Measurements from ENCODE around the gene EXD3.

Gene EXD3

DNA sequence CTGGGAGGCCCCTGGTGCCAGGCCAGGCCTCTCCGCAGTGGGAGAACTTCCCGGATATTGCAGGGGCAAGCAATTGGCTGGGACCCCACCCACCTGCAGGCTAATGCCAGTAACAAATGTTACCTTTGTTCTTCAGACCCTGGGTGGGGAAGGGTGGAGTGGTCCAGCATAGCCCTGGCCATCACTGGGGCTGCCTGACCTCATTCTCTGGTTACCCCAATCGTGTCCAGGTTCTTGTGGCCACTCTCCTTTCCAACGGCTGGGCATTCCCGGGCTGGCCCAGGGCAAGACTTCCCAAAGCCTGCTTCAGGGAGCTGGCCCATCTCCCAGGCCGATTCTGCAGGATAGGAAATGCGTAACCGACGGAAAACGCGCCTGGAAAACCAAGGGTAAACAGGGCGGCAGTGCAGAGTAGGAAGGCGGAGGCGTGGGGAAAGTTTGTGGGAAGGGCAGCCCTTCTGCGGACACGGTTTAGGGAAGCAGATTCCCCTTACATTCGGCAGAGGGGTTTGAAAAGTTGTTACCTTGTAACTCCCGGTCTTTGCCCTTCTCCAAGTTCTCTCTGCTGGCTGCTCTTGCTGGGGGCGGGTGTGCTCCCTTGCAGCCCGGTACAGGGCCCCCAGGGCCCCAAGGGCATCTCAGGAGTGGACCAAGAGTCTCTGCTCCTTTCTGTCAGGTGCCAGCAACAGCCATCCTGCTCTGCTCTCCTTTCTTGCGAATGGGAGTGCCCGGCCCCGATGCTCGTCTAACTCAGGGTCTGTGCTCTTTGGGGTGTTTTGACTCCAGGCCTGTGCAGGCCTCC, 124.4 kb downstream of the EXD3 start:
- H3K27me3 ChIP-seq (replicated peaks) = no peaks in the 10 kb centered on the region
- no peak overlapping the region for H3K4me3 ChIP-seq (ENCODE audit: low read depth, low read length)
- TF ChIP-seq, protein P1, sequence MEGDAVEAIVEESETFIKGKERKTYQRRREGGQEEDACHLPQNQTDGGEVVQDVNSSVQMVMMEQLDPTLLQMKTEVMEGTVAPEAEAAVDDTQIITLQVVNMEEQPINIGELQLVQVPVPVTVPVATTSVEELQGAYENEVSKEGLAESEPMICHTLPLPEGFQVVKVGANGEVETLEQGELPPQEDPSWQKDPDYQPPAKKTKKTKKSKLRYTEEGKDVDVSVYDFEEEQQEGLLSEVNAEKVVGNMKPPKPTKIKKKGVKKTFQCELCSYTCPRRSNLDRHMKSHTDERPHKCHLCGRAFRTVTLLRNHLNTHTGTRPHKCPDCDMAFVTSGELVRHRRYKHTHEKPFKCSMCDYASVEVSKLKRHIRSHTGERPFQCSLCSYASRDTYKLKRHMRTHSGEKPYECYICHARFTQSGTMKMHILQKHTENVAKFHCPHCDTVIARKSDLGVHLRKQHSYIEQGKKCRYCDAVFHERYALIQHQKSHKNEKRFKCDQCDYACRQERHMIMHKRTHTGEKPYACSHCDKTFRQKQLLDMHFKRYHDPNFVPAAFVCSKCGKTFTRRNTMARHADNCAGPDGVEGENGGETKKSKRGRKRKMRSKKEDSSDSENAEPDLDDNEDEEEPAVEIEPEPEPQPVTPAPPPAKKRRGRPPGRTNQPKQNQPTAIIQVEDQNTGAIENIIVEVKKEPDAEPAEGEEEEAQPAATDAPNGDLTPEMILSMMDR (IDR thresholded peaks at IDR 0.05; ENCODE audit: low read depth, low read length, missing control alignments) = no peak
- peak; percentile 61 for DNase-seq
- peak overlapping the region; percentile 55 for H3K27ac ChIP-seq
- in situ Hi-C loops (cut with HindIII; ENCODE audit: low pct_ligation_motif_present, low sequenced_read_pairs) = no loop called here
- no peaks in the 10 kb centered on the region for H3K36me3 ChIP-seq (replicated peaks)

DNA sequence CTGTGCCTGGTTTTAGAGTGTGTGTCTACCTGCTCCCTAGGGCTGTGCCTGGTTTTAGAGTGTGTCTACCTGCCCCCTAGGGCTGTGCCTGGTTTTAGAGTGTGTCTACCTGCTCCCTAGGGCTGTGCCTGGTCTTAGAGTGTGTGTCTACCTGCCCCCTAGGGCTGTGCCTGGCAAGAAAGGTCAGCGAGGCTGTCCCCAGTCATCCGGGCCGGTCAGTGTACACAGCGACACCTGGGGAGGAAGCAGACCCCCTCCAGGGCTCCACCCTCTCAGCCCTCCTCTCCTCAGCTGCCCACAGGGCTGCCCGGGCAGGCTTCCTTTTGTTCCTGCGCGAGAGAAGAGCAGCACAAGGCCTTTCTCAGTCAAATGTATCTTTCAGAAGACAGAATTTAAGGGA, 125.0 kb downstream of the EXD3 start:
- DNase-seq = no peak
- TF ChIP-seq, protein P1 (IDR thresholded peaks at IDR 0.05; ENCODE audit: low read depth, low read length, missing control alignments) = no peak
- no peaks in the 10 kb centered on the region for H3K36me3 ChIP-seq (replicated peaks)
- H3K4me3 ChIP-seq (ENCODE audit: low read depth, low read length) = no peak overlapping the region
- in situ Hi-C loops (cut with HindIII; ENCODE audit: low pct_ligation_motif_present, low sequenced_read_pairs) = no loop called here
- peak overlapping the region; percentile 55 for H3K27ac ChIP-seq
- no peaks in the 10 kb centered on the region for H3K27me3 ChIP-seq (replicated peaks)

DNA sequence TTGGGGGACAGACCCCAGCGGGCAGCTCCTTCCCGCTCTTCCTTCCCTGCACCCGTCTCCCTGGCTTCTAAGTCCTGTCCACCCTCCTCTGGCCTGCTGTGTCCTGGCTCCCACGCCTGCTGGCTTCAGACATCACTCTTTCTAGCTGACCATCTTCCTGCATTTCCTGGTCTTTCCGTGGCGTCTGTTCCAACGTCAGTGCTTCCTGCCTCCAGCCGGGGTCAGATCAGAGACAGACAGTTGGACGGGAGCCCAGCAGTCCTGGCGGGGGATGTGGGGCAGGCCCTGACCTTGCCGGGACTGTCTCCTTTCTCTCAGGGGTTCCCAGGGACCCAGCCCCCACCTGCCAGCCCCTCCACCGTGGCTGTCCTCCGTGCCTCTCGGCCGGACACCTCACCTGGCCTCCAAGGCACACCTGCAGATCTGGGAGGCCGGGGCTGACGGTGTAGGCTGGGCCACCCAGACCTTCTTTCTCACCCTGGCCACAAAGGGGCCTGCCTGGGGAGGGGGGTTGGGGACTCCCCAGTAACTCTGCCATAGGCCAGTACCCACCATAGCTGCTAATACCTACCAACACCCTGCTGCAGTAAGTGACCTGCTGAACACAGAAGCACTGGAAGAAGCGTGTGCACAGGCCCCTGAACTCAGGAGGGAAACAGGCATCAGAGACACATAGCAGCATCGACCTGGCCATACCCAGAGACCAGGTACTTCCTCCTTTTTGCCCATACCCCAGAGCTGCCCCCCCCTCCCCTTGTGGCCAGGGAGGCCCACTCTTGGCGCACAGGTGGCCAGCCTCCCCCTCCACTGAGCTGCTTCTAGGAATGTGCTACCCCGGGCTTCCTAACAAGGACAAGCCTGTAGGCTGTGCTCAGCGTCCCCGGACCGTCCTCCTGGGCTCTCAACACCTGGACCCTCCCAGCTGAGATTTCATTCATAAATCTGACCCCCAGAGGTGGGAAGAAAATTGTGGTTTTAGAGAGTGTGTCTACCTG, 126.0 kb downstream of the EXD3 start:
- no peaks in the 10 kb centered on the region for H3K27me3 ChIP-seq (replicated peaks)
- peak overlapping the region; percentile 83 for H3K27ac ChIP-seq

DNA sequence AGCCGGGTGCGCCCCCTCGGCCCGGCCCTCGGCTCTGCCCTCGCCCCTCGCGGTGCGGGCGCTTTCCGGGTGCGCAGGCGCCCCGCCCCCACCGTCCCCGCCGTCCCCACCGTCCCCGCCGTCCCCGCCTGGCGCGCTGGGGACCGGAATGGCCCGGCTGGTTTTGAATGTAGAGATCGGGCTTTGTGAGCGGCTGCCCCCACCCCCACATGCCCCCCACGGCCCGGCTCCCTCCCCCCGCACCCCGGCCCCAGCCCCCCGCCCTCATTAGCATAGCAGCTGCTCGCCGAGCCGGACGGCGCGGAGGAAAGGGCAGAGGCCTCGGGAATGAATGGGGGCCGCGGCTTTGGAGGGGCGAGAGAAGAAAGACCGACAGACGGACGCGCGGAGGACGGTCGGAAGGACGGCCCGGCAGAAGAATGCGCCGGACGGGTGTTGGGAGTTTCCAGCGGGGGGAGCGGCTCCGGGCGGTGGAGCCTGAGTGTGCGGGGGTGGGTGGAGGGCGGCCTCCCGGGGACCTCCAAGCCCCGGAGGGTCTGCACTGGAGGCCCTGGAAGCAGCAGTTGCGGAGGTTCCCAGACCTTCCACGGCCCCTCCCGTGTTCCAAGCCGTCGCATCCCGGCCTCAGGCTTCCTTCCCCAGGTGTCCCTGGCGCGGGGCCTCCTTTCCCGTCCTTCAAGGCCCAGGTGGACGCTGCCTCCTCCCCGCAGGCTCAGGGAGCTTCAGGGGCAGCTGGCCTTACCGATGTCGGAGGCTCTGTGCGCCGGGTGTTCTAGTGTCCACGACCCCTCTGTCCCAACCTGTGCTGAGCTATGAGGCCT, 126.9 kb downstream of the EXD3 start:
- TF ChIP-seq, protein P1 (IDR thresholded peaks at IDR 0.05; ENCODE audit: low read depth, low read length, missing control alignments) = no peak
- in situ Hi-C loops (cut with HindIII; ENCODE audit: low pct_ligation_motif_present, low sequenced_read_pairs) = no loop called here
- DNase-seq = no peak
- Histone ChIP-seq H3K36me3 (replicated peaks) (no peaks in the 10 kb centered on the region), H3K4me3 (ENCODE audit: low read depth, low read length) (peak overlapping the region; percentile 46), H3K27me3 (replicated peaks) (no peaks in the 10 kb centered on the region), H3K27ac (peak overlapping the region; percentile 83)

More for the DNA sequence above, 126.0 kb downstream of the EXD3 start:
- peak; percentile 86 for DNase-seq
- no peaks in the 10 kb centered on the region for H3K36me3 ChIP-seq (replicated peaks)
- in situ Hi-C loops (cut with HindIII; ENCODE audit: low pct_ligation_motif_present, low sequenced_read_pairs) = no loop called here
- peak overlapping the region; percentile 46 for H3K4me3 ChIP-seq (ENCODE audit: low read depth, low read length)
- TF ChIP-seq, protein P1 (IDR thresholded peaks at IDR 0.05; ENCODE audit: low read depth, low read length, missing control alignments) = no peak

DNA sequence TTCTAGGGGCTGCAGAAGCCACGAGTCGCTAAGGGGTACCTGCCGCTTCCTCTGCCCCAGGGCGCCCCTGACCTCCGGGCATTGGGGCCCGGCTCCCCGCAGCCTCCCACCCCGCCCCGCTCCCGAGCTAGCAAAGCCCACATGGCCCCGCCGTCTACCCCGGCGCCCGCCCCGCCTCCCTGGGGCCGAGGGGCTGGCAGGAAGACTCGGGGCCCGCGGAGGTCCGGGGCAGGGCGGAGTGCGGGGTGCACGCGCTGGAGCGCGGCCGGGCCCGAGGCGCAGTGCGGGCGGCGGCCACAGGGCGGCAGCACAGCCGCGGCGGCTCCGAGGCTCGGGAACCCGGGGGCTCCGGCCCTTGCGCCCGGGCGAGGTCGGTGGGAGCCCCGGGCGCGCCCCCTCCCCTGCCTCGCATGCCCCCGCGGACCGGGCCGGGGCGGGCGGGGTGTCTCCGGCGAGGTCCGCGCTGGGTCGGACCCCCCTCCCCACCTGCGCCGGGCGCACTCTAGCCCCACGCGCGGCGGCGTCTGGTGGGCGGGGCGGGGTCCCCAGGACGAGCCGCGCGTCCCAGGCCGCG, 127.6 kb downstream of the EXD3 start:
- no peaks in the 10 kb centered on the region for H3K27me3 ChIP-seq (replicated peaks)

More for the DNA sequence above, 127.6 kb downstream of the EXD3 start:
- no peak overlapping the region for H3K4me3 ChIP-seq (ENCODE audit: low read depth, low read length)
- in situ Hi-C loops (cut with HindIII; ENCODE audit: low pct_ligation_motif_present, low sequenced_read_pairs) = no loop called here
- H3K27ac ChIP-seq = no peak overlapping the region
- no peak for DNase-seq
- no peaks in the 10 kb centered on the region for H3K36me3 ChIP-seq (replicated peaks)
- TF ChIP-seq, protein P1 (IDR thresholded peaks at IDR 0.05; ENCODE audit: low read depth, low read length, missing control alignments) = peak; percentile 41

All from brain microvascular endothelial cell (primary cell).